PC-3 (cell line): ENCODE measurements around the gene SLC7A4. TPM values are rescaled to one million over a fixed set of nuclear protein-coding genes. Genes with fewer than 3 reads are reported as not detected.
"Not testable (repeated sequence)": the region's sequence is repeated elsewhere in the genome, so short reads cannot be mapped to it uniquely, and the experiment has no call there.

Experiments
- ATAC-seq: fragments of 200-7000 bp; cut with Tn5 transposase; 2 replicates; pipeline ENCODE4 v1.9.1; 2020; ENCODE audit warnings: mild to moderate bottlenecking, moderate library complexity
- BruUV-seq: library from RNA; stranded (reverse); fragments of 400-500 nt; replicated peaks from 2 replicates; lab custom pipeline; 2021; lab: Mats Ljungman, UMichigan
- CTCF ChIA-PET: fragments of 300-600 bp; sonication (Branson Sonifier 250); formaldehyde crosslinking; loops from one replicate; lab custom pipeline; 2022; ENCODE audit warnings: antibody characterized with exemption; lab: Charles Lee
- POLR2A ChIA-PET: fragments of 300-600 bp; sonication (Branson Sonifier 250); formaldehyde crosslinking; loops from one replicate; lab custom pipeline; 2022; ENCODE audit warnings: antibody characterized with exemption; ENCODE audit not compliant: unreplicated experiment; lab: Charles Lee
- DNase-seq: peaks from one replicate; pipeline ENCODE4 v3.0.0-alpha.2; 2015
- H2AFZ ChIP-seq: fragments of 300-600 bp; sonication (generic); 2 replicates; pipeline ENCODE4 v1.6.0; 2016; ENCODE audit warnings: antibody characterized with exemption, low read length
- H3F3A ChIP-seq: fragments of 300-600 bp; sonication (generic); one replicate; pipeline ENCODE4 v1.6.0; 2017; ENCODE audit warnings: antibody characterized with exemption, low read length, control low read depth, mild to moderate bottlenecking; ENCODE audit not compliant: unreplicated experiment
- H3K27ac ChIP-seq: fragments of 300-600 bp; sonication (generic); 2 replicates; pipeline ENCODE4 v1.5.1; 2016; ENCODE audit warnings: mild to moderate bottlenecking, low read length
- H3K27me3 ChIP-seq: fragments of 300-600 bp; sonication (generic); 2 replicates; pipeline ENCODE4 v1.6.1; 2016; ENCODE audit warnings: low read length, mixed read lengths
- H3K36me3 ChIP-seq: fragments of 300-600 bp; sonication (generic); 2 replicates; pipeline ENCODE4 v1.6.1; 2016; ENCODE audit warnings: low read depth, mixed run types, low read length, mixed read lengths
- H3K4me1 ChIP-seq: fragments of 300-600 bp; sonication (generic); 2 replicates; pipeline ENCODE4 v1.5.1; 2016; ENCODE audit warnings: low read length; ENCODE audit not compliant: insufficient read depth
- H3K4me2 ChIP-seq: fragments of 300-600 bp; sonication (generic); 2 replicates; pipeline ENCODE4 v1.6.0; 2016; ENCODE audit warnings: low read length
- H3K4me3 ChIP-seq: fragments of 300-600 bp; sonication (generic); 2 replicates; pipeline ENCODE4 v1.5.1; 2016; ENCODE audit warnings: mild to moderate bottlenecking, low read length, mixed read lengths
- H3K79me2 ChIP-seq: fragments of 300-600 bp; sonication (generic); 2 replicates; pipeline ENCODE4 v1.6.1; 2017; ENCODE audit warnings: low read length, mixed read lengths
- H3K9ac ChIP-seq: fragments of 300-600 bp; sonication (generic); 2 replicates; pipeline ENCODE4 v1.6.0; 2016; ENCODE audit warnings: mild to moderate bottlenecking, low read length
- H3K9me2 ChIP-seq: fragments of 300-600 bp; sonication (generic); replicated peaks from 2 replicates; pipeline ENCODE4 v1.6.1; 2016; ENCODE audit warnings: mixed run types, low read length, mixed read lengths
- H3K9me3 ChIP-seq: fragments of 300-600 bp; sonication (generic); 2 replicates; pipeline ENCODE4 v1.6.1; 2016; ENCODE audit warnings: low read length, mixed read lengths
- H4K20me1 ChIP-seq: fragments of 300-600 bp; sonication (generic); 2 replicates; pipeline ENCODE4 v1.6.1; 2016; ENCODE audit warnings: low read length, mixed read lengths
- EZH2 ChIP-seq: fragments of 300-600 bp; sonication (generic); IDR thresholded peaks from one replicate; pipeline ENCODE4 v1.6.1; 2017; ENCODE audit warnings: antibody characterized with exemption, mild to moderate bottlenecking, low read length; ENCODE audit not compliant: unreplicated experiment
- EZH2phosphoT487 ChIP-seq: fragments of 300-600 bp; sonication (generic); IDR thresholded peaks from 2 replicates; pipeline ENCODE4 v1.6.1; 2018; ENCODE audit warnings: mild to moderate bottlenecking, antibody characterized with exemption, low read length, borderline replicate concordance
- intact Hi-C: fragments of 100-400 bp; cut with micrococcal nuclease; formaldehyde crosslinking; loops from 2 replicates; pipeline ENCODE4 v1.9.0; 2023
- total RNA-seq: library from RNA; depleted of rRNA; stranded (reverse); fragments of >200 nt; gene quantifications from 2 replicates; pipeline ENCODE4 v1.2.3, GENCODE V29; 2014
- TF ChIP-seq, protein P1 (sequence below): fragments of 300-600 bp; sonication (generic); conservative IDR thresholded peaks from 2 replicates; pipeline ENCODE4 v1.5.1; 2017; ENCODE audit warnings: antibody characterized with exemption, low read depth, mild to moderate bottlenecking, low read length

SLC7A4 gene
- total RNA-seq, 1 experiment from 2014 or later: not detected

DNA sequence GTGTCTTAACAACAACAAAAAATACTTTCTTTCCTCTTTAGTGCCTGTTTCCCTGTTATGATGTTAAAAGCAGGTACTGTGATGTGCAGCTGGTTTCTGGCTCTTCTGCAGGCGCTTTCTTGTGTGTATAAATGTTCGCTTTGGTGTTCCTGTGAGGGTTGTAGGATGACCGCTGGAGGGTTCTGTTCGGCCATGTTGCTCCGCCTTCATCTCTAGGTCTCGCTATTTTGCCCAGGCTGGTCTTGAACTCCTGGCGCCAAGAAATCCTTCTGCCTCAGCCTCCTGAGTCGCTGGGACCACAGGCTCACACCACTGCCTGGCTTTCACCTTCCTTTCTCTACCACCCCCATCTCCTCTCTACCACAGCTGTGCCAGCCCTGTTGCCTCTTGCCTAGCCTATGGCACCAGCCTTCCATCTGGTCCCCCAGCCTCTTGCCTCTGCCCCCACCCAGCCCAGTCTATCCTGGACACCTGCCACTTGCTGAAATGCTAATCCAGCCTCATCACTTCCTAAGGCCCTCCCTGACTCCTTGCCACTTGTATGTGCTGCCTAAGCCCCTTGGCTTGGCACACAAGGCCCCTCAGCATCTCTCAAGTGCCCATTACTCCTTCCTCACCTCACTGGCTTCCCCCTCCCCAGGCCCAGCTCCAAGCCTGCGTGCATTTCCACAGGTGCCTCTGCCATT lies 18.9 kb upstream of the SLC7A4 start:
- Histone ChIP-seq H3F3A (no peaks in the 10 kb centered on the region), H3K27ac (no peak overlapping the region), H3K4me1 (no peaks in the 10 kb centered on the region), H3K4me3 (no peak overlapping the region), H3K9ac (no peak overlapping the region), H3K4me2 (no peak overlapping the region), H3K79me2 (no peaks in the 10 kb centered on the region), H2AFZ (no peak overlapping the region), H3K9me2 (no peaks in the 10 kb centered on the region), H3K27me3 (no peaks in the 10 kb centered on the region), H3K9me3 (no peaks in the 10 kb centered on the region), H4K20me1 (no peaks in the 10 kb centered on the region), H3K36me3 (no peaks in the 10 kb centered on the region)
- no TSS peak for BruUV-seq
- CTCF ChIA-PET: no interaction called here
- intact Hi-C loops: no loop called here
- no peak for DNase-seq
- POLR2A ChIA-PET: no interaction called here
- no peak for TF ChIP-seq EZH2phosphoT487
- no peak for TF ChIP-seq EZH2
- TF ChIP-seq, protein P1, sequence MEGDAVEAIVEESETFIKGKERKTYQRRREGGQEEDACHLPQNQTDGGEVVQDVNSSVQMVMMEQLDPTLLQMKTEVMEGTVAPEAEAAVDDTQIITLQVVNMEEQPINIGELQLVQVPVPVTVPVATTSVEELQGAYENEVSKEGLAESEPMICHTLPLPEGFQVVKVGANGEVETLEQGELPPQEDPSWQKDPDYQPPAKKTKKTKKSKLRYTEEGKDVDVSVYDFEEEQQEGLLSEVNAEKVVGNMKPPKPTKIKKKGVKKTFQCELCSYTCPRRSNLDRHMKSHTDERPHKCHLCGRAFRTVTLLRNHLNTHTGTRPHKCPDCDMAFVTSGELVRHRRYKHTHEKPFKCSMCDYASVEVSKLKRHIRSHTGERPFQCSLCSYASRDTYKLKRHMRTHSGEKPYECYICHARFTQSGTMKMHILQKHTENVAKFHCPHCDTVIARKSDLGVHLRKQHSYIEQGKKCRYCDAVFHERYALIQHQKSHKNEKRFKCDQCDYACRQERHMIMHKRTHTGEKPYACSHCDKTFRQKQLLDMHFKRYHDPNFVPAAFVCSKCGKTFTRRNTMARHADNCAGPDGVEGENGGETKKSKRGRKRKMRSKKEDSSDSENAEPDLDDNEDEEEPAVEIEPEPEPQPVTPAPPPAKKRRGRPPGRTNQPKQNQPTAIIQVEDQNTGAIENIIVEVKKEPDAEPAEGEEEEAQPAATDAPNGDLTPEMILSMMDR: no peak
- ATAC-seq: no peak

DNA sequence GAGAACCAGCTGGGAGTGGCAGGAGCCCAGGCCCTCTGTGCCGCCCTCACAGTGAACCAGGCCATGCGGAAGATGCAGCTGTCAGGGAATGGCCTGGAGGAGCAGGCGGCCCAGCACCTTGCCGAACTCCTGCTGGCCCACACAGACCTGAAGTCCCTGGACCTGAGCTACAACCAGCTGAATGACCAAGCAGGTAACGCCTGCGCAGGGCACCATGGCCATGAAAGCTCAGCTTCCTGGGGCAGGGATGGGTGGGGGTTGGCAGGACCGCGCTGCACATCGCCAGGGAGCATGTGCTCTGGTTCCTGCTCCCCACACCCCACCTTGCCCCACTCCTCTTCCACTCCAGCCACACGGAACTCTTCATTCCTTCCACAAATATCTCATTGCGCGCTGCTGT lies 16.6 kb upstream of the SLC7A4 start:
- BruUV-seq, CTCF ChIA-PET, H3K79me2 ChIP-seq, H3K36me3 ChIP-seq, H3F3A ChIP-seq, H2AFZ ChIP-seq, H3K9me3 ChIP-seq, DNase-seq, H3K9me2 ChIP-seq, H3K27ac ChIP-seq, POLR2A ChIA-PET, H3K4me3 ChIP-seq, H3K9ac ChIP-seq, H3K4me2 ChIP-seq, H3K27me3 ChIP-seq, intact Hi-C loops, H4K20me1 ChIP-seq, ATAC-seq: not testable (repeated sequence)
- peaks cover 12% of the 10 kb centered on the region for H3K4me1 ChIP-seq

DNA sequence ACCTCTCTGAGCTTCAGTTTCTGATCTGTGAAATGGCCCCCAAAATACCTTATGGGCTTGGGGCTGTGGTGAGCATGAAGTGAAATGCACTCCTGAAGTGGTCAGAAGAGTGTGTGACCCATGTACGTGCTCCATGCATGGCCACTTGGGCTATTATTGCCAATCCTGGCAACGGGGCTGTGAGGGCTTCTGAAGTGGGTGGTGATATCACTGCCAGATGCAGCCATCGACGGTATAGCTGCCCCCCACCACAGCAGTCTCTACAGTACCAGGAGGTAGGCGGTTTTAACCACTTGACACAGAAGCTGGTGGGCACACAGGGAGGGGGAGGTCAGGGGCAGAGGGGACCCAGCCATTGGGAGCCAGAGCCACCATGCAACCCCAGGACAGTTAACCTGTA lies 16.1 kb upstream of the SLC7A4 start:
- H3K27ac ChIP-seq, H4K20me1 ChIP-seq, H3K27me3 ChIP-seq, H2AFZ ChIP-seq, intact Hi-C loops, ATAC-seq, H3K36me3 ChIP-seq, BruUV-seq, H3K79me2 ChIP-seq, H3K4me2 ChIP-seq, DNase-seq, H3K9me2 ChIP-seq, H3K9me3 ChIP-seq, POLR2A ChIA-PET, CTCF ChIA-PET, H3K9ac ChIP-seq, H3F3A ChIP-seq, H3K4me3 ChIP-seq: not testable (repeated sequence)
- peaks cover 17% of the 10 kb centered on the region for H3K4me1 ChIP-seq

DNA sequence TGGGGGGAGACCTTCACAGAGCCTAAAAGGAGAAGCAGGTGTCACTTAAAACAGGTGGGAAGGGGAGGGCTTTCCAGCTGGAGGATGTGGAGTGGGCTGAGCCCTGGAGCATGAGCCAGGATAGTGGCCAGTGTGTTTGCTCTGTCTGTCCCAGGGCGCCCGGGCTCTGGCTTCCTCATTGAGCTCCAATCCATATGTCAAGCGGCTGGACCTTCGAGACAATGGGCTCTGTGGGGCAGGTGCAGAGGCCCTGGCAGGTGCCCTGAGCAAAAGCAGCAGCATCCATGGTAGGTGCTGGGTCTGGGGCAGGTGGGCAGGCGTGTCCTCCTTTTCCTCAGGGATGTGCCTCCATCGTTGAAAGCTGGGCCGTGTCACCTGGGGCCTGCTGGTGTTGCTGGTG lies 15.4 kb upstream of the SLC7A4 start:
- ATAC-seq (no peak), DNase-seq (no peak)
- Histone ChIP-seq H3K36me3 (no peaks in the 10 kb centered on the region), H3F3A (no peaks in the 10 kb centered on the region), H3K4me3 (no peak overlapping the region), H3K27ac (no peak overlapping the region), H3K4me2 (no peak overlapping the region), H3K9me3 (no peaks in the 10 kb centered on the region), H3K9me2 (no peaks in the 10 kb centered on the region), H3K27me3 (no peaks in the 10 kb centered on the region), H3K79me2 (no peaks in the 10 kb centered on the region), H3K4me1 (peaks cover 19% of the 10 kb centered on the region), H2AFZ (no peak overlapping the region), H4K20me1 (no peaks in the 10 kb centered on the region), H3K9ac (no peak overlapping the region)
- BruUV-seq: no TSS peak
- intact Hi-C loops: no loop called here
- POLR2A ChIA-PET: no interaction called here
- TF ChIP-seq EZH2phosphoT487 (no peak), EZH2 (no peak)
- TF ChIP-seq, protein P1: no peak
- CTCF ChIA-PET: no interaction called here
